Dendritic cell treated with granulocyte-macrophage colony-stimulating factor and Interleukin-4, amounts not matched to agents 40 ng/mL and 50 ng/mL, for 4 days (primary cell): ENCODE results near the gene SKAP1.
A peak's percentile ranks its signal among the peaks of the same experiment; 100 is the strongest.

Experiments used
- H3K27ac Mint-ChIP-seq: one replicate; pipeline ENCODE4 v1.8.0; 2022; ENCODE audit warnings: mild to moderate bottlenecking, mixed read lengths
- H3K27me3 Mint-ChIP-seq: one replicate; pipeline ENCODE4 v1.8.0; 2022; ENCODE audit warnings: mild to moderate bottlenecking, mixed read lengths
- H3K36me3 Mint-ChIP-seq: one replicate; pipeline ENCODE4 v1.8.0; 2022; ENCODE audit warnings: low read depth, mixed read lengths
- H3K4me1 Mint-ChIP-seq: one replicate; pipeline ENCODE4 v1.8.0; 2022; ENCODE audit warnings: low read depth, mixed read lengths
- H3K4me3 Mint-ChIP-seq: one replicate; pipeline ENCODE4 v1.8.0; 2022; ENCODE audit warnings: mild to moderate bottlenecking, moderate library complexity, mixed read lengths
- H3K9me3 Mint-ChIP-seq: one replicate; pipeline ENCODE4 v1.8.0; 2022; ENCODE audit warnings: mixed read lengths
- intact Hi-C: fragments of 100-400 bp; cut with micrococcal nuclease; formaldehyde crosslinking; loops from one replicate; pipeline ENCODE4 v1.15.0; 2022

The SKAP1 gene

DNA sequence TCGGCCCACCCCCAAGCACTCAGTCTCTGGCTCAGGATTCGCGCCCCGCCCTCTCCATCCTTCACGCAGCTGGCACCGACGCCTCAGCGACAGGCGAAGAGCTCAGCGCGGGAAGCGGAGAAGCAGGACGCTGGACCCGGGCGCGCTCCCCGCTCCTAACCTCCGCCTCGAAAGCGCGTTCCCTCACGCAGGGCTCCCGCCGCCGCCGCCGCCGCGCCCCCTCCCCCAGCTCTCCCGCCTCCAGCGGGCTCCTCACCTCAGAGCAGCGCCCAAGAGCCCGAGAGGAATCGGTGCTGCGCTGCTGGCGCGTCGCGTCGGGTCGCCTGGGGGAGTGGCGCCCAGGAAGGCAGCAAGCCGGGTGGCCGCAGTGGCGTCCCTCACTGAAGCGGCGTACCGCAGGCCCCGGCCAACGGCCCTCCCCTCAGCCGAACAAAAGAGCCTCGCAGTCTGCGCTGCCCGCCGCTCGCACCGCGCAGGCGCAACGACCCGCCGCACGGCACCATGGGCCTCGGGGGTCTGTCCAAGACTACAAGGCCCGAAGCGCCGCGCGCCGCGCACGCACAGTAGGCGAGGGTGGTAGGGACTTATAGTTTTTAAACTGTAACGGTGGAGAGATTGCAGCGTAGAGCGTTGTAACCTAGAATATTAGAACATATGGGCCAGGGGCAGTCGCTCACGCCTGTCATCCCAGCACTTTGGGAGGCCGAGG is 328.8 kb downstream of the SKAP1 start, which contains the start of gene CBX1:
TSS of gene CBX1 (minus strand) at position 467 of the 709 bp plus-strand sequence. CDS start 24,474 bp downstream, outside the sequence.
- peak within 1 kb of the TSS; percentile 95 for H3K27ac Mint-ChIP-seq
- intact Hi-C loops = no loop called here
- peak within 1 kb of the TSS; percentile 96 for H3K4me3 Mint-ChIP-seq
- no peaks in the 10 kb centered on the region for H3K9me3 Mint-ChIP-seq
- H3K4me1 Mint-ChIP-seq = peaks cover 58% of the 10 kb centered on the region
- no peaks in the 10 kb centered on the region for H3K27me3 Mint-ChIP-seq
- peaks cover 27% of the 10 kb centered on the region for H3K36me3 Mint-ChIP-seq

DNA sequence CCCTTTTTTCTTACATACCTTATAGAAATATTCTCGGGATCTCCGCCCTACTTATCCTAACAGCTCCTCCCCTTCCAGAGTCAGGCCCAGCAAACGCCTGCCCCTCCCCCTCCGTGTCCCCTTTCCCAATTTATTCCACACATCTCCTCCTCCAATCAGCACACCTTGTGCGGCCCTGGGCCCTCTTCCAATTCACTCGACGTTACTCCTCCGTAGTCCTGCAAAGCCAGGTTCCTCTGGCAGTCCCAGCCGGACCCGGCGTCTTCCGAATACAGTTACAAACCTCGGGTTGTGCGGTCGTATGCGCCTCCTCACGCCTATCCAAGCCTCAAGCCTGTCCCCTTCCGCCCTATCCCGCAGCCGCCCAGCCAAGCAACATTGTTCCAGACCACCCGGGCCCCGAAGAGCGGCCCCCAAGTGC is 329.4 kb downstream of the SKAP1 start:
- Mint-ChIP-seq H3K27me3 (no peaks in the 10 kb centered on the region), H3K36me3 (peaks cover 27% of the 10 kb centered on the region), H3K4me1 (peaks cover 54% of the 10 kb centered on the region), H3K9me3 (no peaks in the 10 kb centered on the region), H3K27ac (peak overlapping the region; percentile 95), H3K4me3 (peak overlapping the region; percentile 96)
- intact Hi-C loops = no loop called here

- intact Hi-C loops = no loop called here
- Mint-ChIP-seq H3K9me3 (no peaks in the 10 kb centered on the region), H3K27me3 (no peaks in the 10 kb centered on the region), H3K27ac (peak overlapping the region; percentile 95), H3K4me1 (peaks cover 54% of the 10 kb centered on the region), H3K4me3 (peak overlapping the region; percentile 96), H3K36me3 (peaks cover 30% of the 10 kb centered on the region)
These were observed 329.9 kb downstream of the SKAP1 start for GRCh38 chr17:48100160-48100559.

DNA sequence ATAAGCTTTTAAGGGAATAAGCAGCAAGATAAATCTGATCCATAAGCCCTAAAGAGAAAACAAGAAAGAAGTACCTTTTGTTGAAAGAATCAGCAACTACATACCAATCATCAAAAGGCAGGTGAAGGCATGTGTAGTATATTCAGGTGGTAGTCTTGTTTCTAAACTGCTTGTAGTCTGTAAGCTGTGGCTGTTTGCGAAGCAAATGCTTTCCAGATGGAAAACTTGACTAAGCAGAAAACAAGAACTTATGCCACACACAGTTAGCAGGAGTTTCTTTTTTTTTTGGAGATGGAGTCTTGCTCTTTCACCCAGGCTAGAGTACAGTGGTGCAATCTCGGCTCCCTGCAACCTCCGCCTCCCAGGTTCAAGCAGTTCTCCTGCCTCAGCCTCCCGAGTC is 334.4 kb downstream of the SKAP1 start:
- intact Hi-C loops = no loop called here
- Mint-ChIP-seq H3K27me3 (no peaks in the 10 kb centered on the region), H3K9me3 (no peaks in the 10 kb centered on the region), H3K4me3 (no peak overlapping the region), H3K27ac (no peak overlapping the region), H3K36me3 (peaks cover 41% of the 10 kb centered on the region), H3K4me1 (peaks cover 21% of the 10 kb centered on the region)

- Mint-ChIP-seq H3K4me3 (no peak overlapping the region), H3K27me3 (no peaks in the 10 kb centered on the region), H3K27ac (no peak overlapping the region), H3K9me3 (no peaks in the 10 kb centered on the region), H3K36me3 (peaks cover 33% of the 10 kb centered on the region), H3K4me1 (peaks cover 7% of the 10 kb centered on the region)
- intact Hi-C loops = loop anchor here (5.0 kb wide), 1 partner anchor 34 kb away; no protein-coding TSS in a partner anchor
These were observed 336.5 kb downstream of the SKAP1 start for GRCh38 chr17:48093341-48094045.

DNA sequence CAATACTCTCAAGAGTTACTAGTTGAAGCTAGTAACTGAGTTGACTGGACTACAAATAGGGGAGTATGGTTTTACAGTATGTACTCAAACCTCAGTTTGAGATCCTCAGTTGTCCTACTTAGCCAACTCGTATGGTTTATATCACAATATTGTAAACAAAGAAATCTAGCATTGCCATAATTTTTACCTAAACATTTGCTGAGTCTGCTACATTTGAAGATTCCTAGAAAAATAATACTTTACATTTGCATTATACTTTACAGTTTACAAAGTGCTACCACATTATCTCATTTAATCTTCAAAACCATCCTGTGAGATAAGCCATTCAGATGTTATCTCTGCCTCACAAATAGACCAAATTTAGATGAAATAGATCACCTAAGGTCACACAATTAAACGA is 345.1 kb downstream of the SKAP1 start:
- peaks cover 9% of the 10 kb centered on the region for H3K36me3 Mint-ChIP-seq
- no peaks in the 10 kb centered on the region for H3K9me3 Mint-ChIP-seq
- intact Hi-C loops = no loop called here
- no peaks in the 10 kb centered on the region for H3K27me3 Mint-ChIP-seq
- H3K4me3 Mint-ChIP-seq = no peak overlapping the region
- no peak overlapping the region for H3K27ac Mint-ChIP-seq
- H3K4me1 Mint-ChIP-seq = no peaks in the 10 kb centered on the region
